Astrocyte (in vitro differentiated cells and primary cell): ENCODE measurements around the gene CACNA1H. TPM values are rescaled to one million over a fixed set of nuclear protein-coding genes. Genes with fewer than 3 reads are reported as not detected.

Experiments
- DNase-seq: peaks from one replicate; pipeline ENCODE4 v3.0.0-alpha.2; 2010; ENCODE audit warnings: low read depth
- FAIRE-seq: peaks from 2 replicates; lab custom pipeline; 2011; peaks lifted over from hg19 to GRCh38; lab: Jason Lieb, UNC
- H2AFZ ChIP-seq: 2 replicates; pipeline ENCODE4 v1.6.0; 2012; ENCODE audit warnings: low read depth, low read length, inconsistent platforms
- H3K27ac ChIP-seq: 2 replicates; pipeline ENCODE4 v1.5.1; 2011; ENCODE audit warnings: low read depth, low read length, inconsistent platforms
- H3K27me3 ChIP-seq: 2 replicates; pipeline ENCODE4 v1.6.0; 2011; ENCODE audit warnings: low read length, inconsistent platforms; ENCODE audit not compliant: insufficient read depth
- H3K36me3 ChIP-seq: 2 replicates; pipeline ENCODE4 v1.5.1; 2011; ENCODE audit warnings: low read length, inconsistent platforms; ENCODE audit not compliant: insufficient read depth
- H3K4me1 ChIP-seq: 2 replicates; pipeline ENCODE4 v1.5.1; 2011; ENCODE audit warnings: low read length, inconsistent platforms; ENCODE audit not compliant: insufficient read depth
- H3K4me2 ChIP-seq: 2 replicates; pipeline ENCODE4 v1.6.0; 2012; ENCODE audit warnings: low read length, inconsistent platforms
- H3K4me3 ChIP-seq: 2 replicates; pipeline ENCODE4 v1.5.1; 2011; ENCODE audit warnings: low read depth, mild to moderate bottlenecking, low read length, inconsistent platforms; ENCODE audit not compliant: insufficient read depth
- H3K79me2 ChIP-seq: 2 replicates; pipeline ENCODE4 v1.6.0; 2012; ENCODE audit warnings: mild to moderate bottlenecking, low read length, inconsistent platforms; ENCODE audit not compliant: insufficient read depth
- H3K9ac ChIP-seq: 2 replicates; pipeline ENCODE4 v1.6.0; 2012; ENCODE audit warnings: mild to moderate bottlenecking, low read length, inconsistent platforms
- H3K9me3 ChIP-seq: 2 replicates; pipeline ENCODE4 v1.5.1; 2012; ENCODE audit warnings: low read depth, mild to moderate bottlenecking, low read length, inconsistent platforms; ENCODE audit not compliant: insufficient read depth
- H4K20me1 ChIP-seq: 2 replicates; pipeline ENCODE4 v1.6.0; 2012; ENCODE audit warnings: low read length, inconsistent platforms; ENCODE audit not compliant: insufficient read depth
- H3K27ac Mint-ChIP-seq: one replicate; pipeline ENCODE4 v1.8.0; 2021; ENCODE audit warnings: mild to moderate bottlenecking, mixed read lengths; ENCODE audit not compliant: unreplicated experiment
- H3K27me3 Mint-ChIP-seq: one replicate; pipeline ENCODE4 v1.8.0; 2021; ENCODE audit warnings: low read depth, mixed read lengths; ENCODE audit not compliant: unreplicated experiment
- H3K36me3 Mint-ChIP-seq: one replicate; pipeline ENCODE4 v1.8.0; 2021; ENCODE audit warnings: low read depth, mixed read lengths; ENCODE audit not compliant: unreplicated experiment
- H3K4me1 Mint-ChIP-seq: one replicate; pipeline ENCODE4 v1.8.0; 2021; ENCODE audit warnings: low read depth, mixed read lengths; ENCODE audit not compliant: unreplicated experiment
- H3K4me3 Mint-ChIP-seq: one replicate; pipeline ENCODE4 v1.8.0; 2021; ENCODE audit warnings: mild to moderate bottlenecking, moderate library complexity, mixed read lengths; ENCODE audit not compliant: unreplicated experiment
- H3K9me3 Mint-ChIP-seq: one replicate; pipeline ENCODE4 v1.8.0; 2021; ENCODE audit warnings: mild to moderate bottlenecking, mixed read lengths; ENCODE audit not compliant: unreplicated experiment
- EZH2 ChIP-seq: IDR thresholded peaks from 2 replicates; pipeline ENCODE4 v1.6.1; 2012; ENCODE audit warnings: mild to moderate bottlenecking, low read length, inconsistent platforms; ENCODE audit not compliant: insufficient read depth
- total RNA-seq: library from RNA; stranded (reverse); gene quantifications from 2 replicates; pipeline ENCODE4 v1.2.1, GENCODE V29; 2021
- TF ChIP-seq, protein P1 (sequence below): IDR thresholded peaks from 2 replicates; pipeline ENCODE4 v1.5.1; 2011; ENCODE audit warnings: low read depth, mild to moderate bottlenecking, inconsistent platforms, low read length, moderate library complexity; ENCODE audit not compliant: insufficient read depth

The CACNA1H gene
- total RNA-seq, 1 donor from 2014 or later, result 21.7 TPM

DNA sequence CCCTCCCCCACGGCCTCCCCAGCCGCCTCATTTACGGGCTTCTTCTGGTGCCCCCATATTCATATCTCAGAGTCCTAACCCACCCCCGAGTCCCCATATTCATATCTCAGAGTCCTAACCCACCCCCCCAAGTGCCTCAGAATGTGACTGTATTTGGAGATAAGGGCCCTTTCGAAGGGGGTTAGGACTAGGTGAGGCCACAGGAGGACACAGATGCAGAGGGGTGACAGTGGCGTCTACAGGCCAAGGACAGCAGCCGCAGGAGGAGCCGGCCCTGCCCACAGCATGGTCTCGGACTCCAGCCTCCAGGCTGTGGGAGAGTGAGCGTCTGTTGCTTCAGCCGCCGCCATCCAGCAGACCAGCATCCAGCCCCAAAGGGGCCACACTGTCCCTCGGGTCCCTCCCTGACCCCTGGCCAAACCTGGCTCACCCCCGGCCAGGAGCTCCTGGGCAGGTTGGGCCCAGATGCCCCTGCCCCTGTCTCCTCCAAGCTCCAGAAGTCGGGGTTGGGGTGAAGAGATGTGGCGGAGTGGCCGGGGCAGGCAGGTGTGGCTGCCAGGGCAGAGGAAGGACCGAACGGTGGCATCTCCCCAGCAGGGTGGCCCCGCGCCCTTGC is 25.5 kb downstream of the CACNA1H start:
- peaks cover 6% of the 10 kb centered on the region for H3K4me1 Mint-ChIP-seq
- no peak overlapping the region for H3K4me3 Mint-ChIP-seq
- Histone ChIP-seq H3K79me2 (no peaks in the 10 kb centered on the region), H3K4me3 (no peak overlapping the region), H2AFZ (no peak overlapping the region), H3K9ac (no peak overlapping the region), H3K27ac (no peak overlapping the region), H3K4me2 (no peak overlapping the region), H3K4me1 (peaks cover 40% of the 10 kb centered on the region), H3K36me3 (no peaks in the 10 kb centered on the region), H3K27me3 (no peaks in the 10 kb centered on the region), H4K20me1 (no peaks in the 10 kb centered on the region), H3K9me3 (no peaks in the 10 kb centered on the region)
- no peaks in the 10 kb centered on the region for H3K27me3 Mint-ChIP-seq
- H3K9me3 Mint-ChIP-seq, result no peaks in the 10 kb centered on the region
- TF ChIP-seq, protein P1, sequence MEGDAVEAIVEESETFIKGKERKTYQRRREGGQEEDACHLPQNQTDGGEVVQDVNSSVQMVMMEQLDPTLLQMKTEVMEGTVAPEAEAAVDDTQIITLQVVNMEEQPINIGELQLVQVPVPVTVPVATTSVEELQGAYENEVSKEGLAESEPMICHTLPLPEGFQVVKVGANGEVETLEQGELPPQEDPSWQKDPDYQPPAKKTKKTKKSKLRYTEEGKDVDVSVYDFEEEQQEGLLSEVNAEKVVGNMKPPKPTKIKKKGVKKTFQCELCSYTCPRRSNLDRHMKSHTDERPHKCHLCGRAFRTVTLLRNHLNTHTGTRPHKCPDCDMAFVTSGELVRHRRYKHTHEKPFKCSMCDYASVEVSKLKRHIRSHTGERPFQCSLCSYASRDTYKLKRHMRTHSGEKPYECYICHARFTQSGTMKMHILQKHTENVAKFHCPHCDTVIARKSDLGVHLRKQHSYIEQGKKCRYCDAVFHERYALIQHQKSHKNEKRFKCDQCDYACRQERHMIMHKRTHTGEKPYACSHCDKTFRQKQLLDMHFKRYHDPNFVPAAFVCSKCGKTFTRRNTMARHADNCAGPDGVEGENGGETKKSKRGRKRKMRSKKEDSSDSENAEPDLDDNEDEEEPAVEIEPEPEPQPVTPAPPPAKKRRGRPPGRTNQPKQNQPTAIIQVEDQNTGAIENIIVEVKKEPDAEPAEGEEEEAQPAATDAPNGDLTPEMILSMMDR, result no peak
- TF ChIP-seq EZH2, result no peak
- FAIRE-seq, result no peak
- H3K27ac Mint-ChIP-seq, result no peak overlapping the region
- H3K36me3 Mint-ChIP-seq, result no peaks in the 10 kb centered on the region
- DNase-seq, result no peak

DNA sequence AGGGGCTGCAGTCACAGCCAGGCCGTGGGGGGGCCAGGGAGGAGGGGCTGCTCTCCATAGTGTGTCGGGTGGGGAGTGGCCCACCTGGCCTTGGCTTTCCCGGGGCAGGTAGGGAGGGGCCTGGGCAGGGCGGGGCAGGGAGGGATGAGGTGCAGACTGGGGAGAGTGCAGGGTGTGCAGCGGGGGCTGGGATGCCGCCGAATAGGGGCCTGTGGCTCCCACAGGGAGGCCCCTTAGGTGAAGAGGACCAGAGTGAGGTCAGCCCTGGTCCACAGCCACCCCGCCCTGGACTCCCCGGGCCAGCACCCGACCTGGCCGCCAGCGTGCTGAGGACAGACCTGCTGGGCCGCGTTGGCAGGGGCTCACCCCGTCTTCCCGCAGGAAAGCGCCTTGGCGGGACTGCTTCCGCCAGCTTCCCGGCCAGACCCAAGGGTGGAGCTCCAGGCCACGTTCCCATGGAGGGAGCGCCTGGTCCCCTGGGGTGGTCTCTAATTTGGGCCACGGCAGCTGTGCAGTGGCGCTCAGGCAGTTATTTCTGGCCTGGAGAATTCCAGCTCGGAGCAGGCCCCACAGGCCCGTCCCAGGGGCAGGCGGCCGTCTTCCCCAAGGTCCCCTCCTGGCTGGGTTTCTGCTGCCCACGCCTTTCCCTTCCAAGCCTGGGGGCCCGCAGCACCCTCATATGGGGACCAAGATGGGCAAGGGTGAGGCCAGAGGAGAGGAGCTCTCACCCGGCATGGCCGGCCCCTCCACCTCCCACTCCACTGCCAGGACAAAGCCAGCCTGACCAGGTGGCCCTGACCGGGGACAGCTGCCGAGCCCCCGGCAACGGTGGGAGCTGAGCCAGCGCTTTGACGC is 27.9 kb downstream of the CACNA1H start:
- H3K9ac ChIP-seq, result peak overlapping the region; percentile 55
- no peaks in the 10 kb centered on the region for H3K9me3 ChIP-seq
- Mint-ChIP-seq H3K9me3 (peaks cover 2% of the 10 kb centered on the region), H3K4me1 (peaks cover 8% of the 10 kb centered on the region), H3K27ac (no peak overlapping the region), H3K36me3 (no peaks in the 10 kb centered on the region), H3K27me3 (no peaks in the 10 kb centered on the region), H3K4me3 (no peak overlapping the region)
- H3K4me3 ChIP-seq, result no peak overlapping the region
- H3K27ac ChIP-seq, result no peak overlapping the region
- no peak overlapping the region for H2AFZ ChIP-seq
- TF ChIP-seq, protein P1, result no peak
- no peak for TF ChIP-seq EZH2
- no peaks in the 10 kb centered on the region for H3K36me3 ChIP-seq
- H3K79me2 ChIP-seq, result peaks cover 2% of the 10 kb centered on the region
- FAIRE-seq, result no peak
- peaks cover 36% of the 10 kb centered on the region for H3K4me1 ChIP-seq
- no peak overlapping the region for H3K4me2 ChIP-seq
- DNase-seq, result no peak
- H4K20me1 ChIP-seq, result peaks cover 3% of the 10 kb centered on the region
- no peaks in the 10 kb centered on the region for H3K27me3 ChIP-seq
